Measurements from ENCODE around the gene FAM47C. TPM values are rescaled to one million over a fixed set of nuclear protein-coding genes. Genes with fewer than 3 reads are reported as not detected.
A peak's percentile ranks its signal among the peaks of the same experiment; 100 is the strongest.
"Not testable (repeated sequence)": the region's sequence is repeated elsewhere in the genome, so short reads cannot be mapped to it uniquely, and the experiment has no call there.

Gene FAM47C
- not detected in 2 replicates for total RNA-seq (2016; rRNA removed; fragmentation: Illumina TruSeq; extraction: Trizol)
- total RNA-seq (2016; cell fraction: cytosol; rRNA removed; fragmentation: Illumina TruSeq; extraction: Trizol; ENCODE audit: low read depth), result not detected in 2 replicates
- not detected in 2 replicates for total RNA-seq (2016; cell fraction: insoluble cytoplasmic fraction; rRNA removed; fragmentation: Illumina TruSeq; extraction: Trizol)
- total RNA-seq (2016; cell fraction: membrane; rRNA removed; fragmentation: Illumina TruSeq; extraction: Trizol), result not detected in 2 replicates
- total RNA-seq (2016; cell fraction: nucleus; rRNA removed; fragmentation: Illumina TruSeq; extraction: Trizol), result not detected in 2 replicates
- not detected in 2 replicates for polyA plus RNA-seq (2011; rRNA removed)
- not detected in 2 replicates for polyA plus RNA-seq (2011; cell fraction: cytosol; rRNA removed)
- not detected in 2 replicates for polyA plus RNA-seq (2011; cell fraction: nucleus; rRNA removed)
- polyA plus RNA-seq (2012), result not detected in 2 replicates
- polyA plus RNA-seq (2016; cell fraction: cytosol; fragmentation: Illumina TruSeq; extraction: Trizol; ENCODE audit: low read depth), result not detected in 2 replicates
- polyA plus RNA-seq (2016; cell fraction: insoluble cytoplasmic fraction; fragmentation: Illumina TruSeq; extraction: Trizol; ENCODE audit: low read depth), result not detected in 2 replicates
- not detected in 2 replicates for polyA plus RNA-seq (2016; cell fraction: membrane; fragmentation: Illumina TruSeq; extraction: Trizol; ENCODE audit: low read depth)
- not detected in 2 replicates for polyA plus RNA-seq (2016; cell fraction: nucleus; fragmentation: Illumina TruSeq; extraction: Trizol; ENCODE audit: insufficient read depth, low read depth)
- polyA minus RNA-seq (2011; rRNA and poly(A)+ RNA removed; ENCODE audit: low replicate concordance), result not detected in 2 replicates
- not detected in 2 replicates for polyA minus RNA-seq (2011; cell fraction: cytosol; rRNA and poly(A)+ RNA removed)
- not detected in 2 replicates for polyA minus RNA-seq (2011; cell fraction: nucleus; rRNA and poly(A)+ RNA removed)
- Bru-seq, nascent RNA, result not detected
- not detected for BruChase-seq, experiment 1, labeled RNA remaining after a 6-hour chase
- not detected for BruChase-seq, experiment 2, labeled RNA remaining after a 2-hour chase
- long read RNA-seq, experiment 1, result 0 reads
- long read RNA-seq, experiment 2, result 0 reads

- H3K36me3 ChIP-seq (replicated peaks in 1 of 2; ENCODE audit: control insufficient read depth in 1 of 2, insufficient read depth in 2 of 2, low read length in 2 of 2); H3K4me1 ChIP-seq (ENCODE audit: insufficient read depth, low read length); H3K27ac ChIP-seq (ENCODE audit: extremely low read length, insufficient read depth, low read length); DNase-seq (ENCODE audit: low spot score); FAIRE-seq; ATAC-seq; H4K20me1 ChIP-seq (ENCODE audit: insufficient read depth, low read length); H3K27me3 ChIP-seq (ENCODE audit: control insufficient read depth in 1 of 2, insufficient read depth in 2 of 2, low read length in 2 of 2); CTCF ChIA-PET (ENCODE audit: low intra/inter-chr PET ratio, low total read pairs); POLR2A ChIA-PET; BruUV-seq (replicated peaks); H3K9me3 ChIP-seq (ENCODE audit: low read length); H3K4me2 ChIP-seq (ENCODE audit: low read depth, low read length); H3K9ac ChIP-seq (ENCODE audit: insufficient read depth, low read depth, low read length); H3K4me3 ChIP-seq (replicated peaks in 1 of 3; ENCODE audit: insufficient read depth in 1 of 3, low read depth in 2 of 3, low read length in 3 of 3); in situ Hi-C loops (cut with HindIII; ENCODE audit: extremely low pct_ligation_motif_present, low pct_unique_long_range_greater_than_20kb); H2AFZ ChIP-seq (ENCODE audit: low read length); H3K79me2 ChIP-seq (ENCODE audit: insufficient read depth, low read length); intact Hi-C loops (cut with micrococcal nuclease; ENCODE audit: unreplicated experiment): not testable (repeated sequence)
- WGBS (ENCODE audit: low lambda C conversion rate), result 0% methylated on average over 1 of the region's 24 CpGs
Measured at GRCh38 chrX:37008182-37008581, at the start of gene FAM47C. Gene FAM47C, plus strand, starts transcription at chrX:37008366. Its CDS starts 45 bp downstream, at chrX:37008411.

DNA sequence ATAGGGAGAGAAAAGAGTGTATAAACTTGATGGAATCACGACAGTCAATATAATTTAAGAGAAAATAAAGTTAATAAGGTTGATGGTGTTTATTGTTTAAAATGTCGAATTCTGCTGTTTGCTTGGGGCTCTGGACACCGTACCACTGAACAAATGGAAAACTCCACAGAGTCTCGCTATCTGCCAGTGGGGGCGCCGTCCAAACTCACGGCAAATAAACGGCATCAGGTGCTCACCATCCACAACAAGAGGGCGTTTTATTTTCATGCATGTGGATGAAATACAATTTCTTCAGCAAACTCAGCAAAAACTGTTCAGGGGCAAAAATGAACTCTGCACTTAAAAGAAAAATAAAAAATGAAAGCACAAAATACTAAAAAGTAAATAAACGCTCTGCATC, 46.6 kb upstream of the FAM47C start:
- in situ Hi-C loops (cut with HindIII; ENCODE audit: extremely low pct_ligation_motif_present, low pct_unique_long_range_greater_than_20kb), result no loop called here
- BruUV-seq (replicated peaks), result no TSS peak
- ChIA-PET POLR2A (no interaction called here), CTCF (ENCODE audit: low intra/inter-chr PET ratio, low total read pairs) (no interaction called here)
- no peak overlapping the region for H3K4me3 ChIP-seq (replicated peaks in 1 of 3; ENCODE audit: insufficient read depth in 1 of 3, low read depth in 2 of 3, low read length in 3 of 3)
- intact Hi-C loops (cut with micrococcal nuclease; ENCODE audit: unreplicated experiment), result no loop called here
- H3K9me3 ChIP-seq (ENCODE audit: low read length), result no peaks in the 10 kb centered on the region
- H3K9ac ChIP-seq (ENCODE audit: insufficient read depth, low read depth, low read length), result no peak overlapping the region
- H2AFZ ChIP-seq (ENCODE audit: low read length), result no peak overlapping the region
- H3K79me2 ChIP-seq (ENCODE audit: insufficient read depth, low read length), result no peaks in the 10 kb centered on the region
- no peak for FAIRE-seq
- DNase-seq (ENCODE audit: low spot score), result peak; percentile 1
- no peaks in the 10 kb centered on the region for H3K27me3 ChIP-seq (ENCODE audit: control insufficient read depth in 1 of 2, insufficient read depth in 2 of 2, low read length in 2 of 2)
- H3K4me1 ChIP-seq (ENCODE audit: insufficient read depth, low read length), result no peaks in the 10 kb centered on the region
- peak; percentile 78 for ATAC-seq
- no peak overlapping the region for H3K27ac ChIP-seq (ENCODE audit: extremely low read length, insufficient read depth, low read length)
- H3K4me2 ChIP-seq (ENCODE audit: low read depth, low read length), result no peak overlapping the region
- H3K36me3 ChIP-seq (replicated peaks in 1 of 2; ENCODE audit: control insufficient read depth in 1 of 2, insufficient read depth in 2 of 2, low read length in 2 of 2), result no peaks in the 10 kb centered on the region
- H4K20me1 ChIP-seq (ENCODE audit: insufficient read depth, low read length), result no peaks in the 10 kb centered on the region
- 4% methylated on average over 8 of the region's 10 CpGs for WGBS (ENCODE audit: low lambda C conversion rate)
- TF ChIP-seq, protein P1, sequence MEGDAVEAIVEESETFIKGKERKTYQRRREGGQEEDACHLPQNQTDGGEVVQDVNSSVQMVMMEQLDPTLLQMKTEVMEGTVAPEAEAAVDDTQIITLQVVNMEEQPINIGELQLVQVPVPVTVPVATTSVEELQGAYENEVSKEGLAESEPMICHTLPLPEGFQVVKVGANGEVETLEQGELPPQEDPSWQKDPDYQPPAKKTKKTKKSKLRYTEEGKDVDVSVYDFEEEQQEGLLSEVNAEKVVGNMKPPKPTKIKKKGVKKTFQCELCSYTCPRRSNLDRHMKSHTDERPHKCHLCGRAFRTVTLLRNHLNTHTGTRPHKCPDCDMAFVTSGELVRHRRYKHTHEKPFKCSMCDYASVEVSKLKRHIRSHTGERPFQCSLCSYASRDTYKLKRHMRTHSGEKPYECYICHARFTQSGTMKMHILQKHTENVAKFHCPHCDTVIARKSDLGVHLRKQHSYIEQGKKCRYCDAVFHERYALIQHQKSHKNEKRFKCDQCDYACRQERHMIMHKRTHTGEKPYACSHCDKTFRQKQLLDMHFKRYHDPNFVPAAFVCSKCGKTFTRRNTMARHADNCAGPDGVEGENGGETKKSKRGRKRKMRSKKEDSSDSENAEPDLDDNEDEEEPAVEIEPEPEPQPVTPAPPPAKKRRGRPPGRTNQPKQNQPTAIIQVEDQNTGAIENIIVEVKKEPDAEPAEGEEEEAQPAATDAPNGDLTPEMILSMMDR (CRISPR knock-in tag; IDR thresholded peaks at IDR 0.05), result 0 out of 2 replicates have a peak, but pooled peaks have one; percentile 11
- TF ChIP-seq SNAPC4 (CRISPR knock-in tag; IDR thresholded peaks at IDR 0.05), result no peak
